OCI-LY3 (cell line): Measurements from ENCODE around the gene PIK3CD.

ENCODE experiments used
- CTCF ChIP-seq: fragments of 200-600, 300-600 bp; sonication (generic); IDR thresholded peaks from 2 replicates; pipeline ENCODE4 v1.5.1; 2014; ENCODE audit warnings: antibody characterized with exemption, low read length, low read depth
- EZH2phosphoT487 ChIP-seq: fragments of 200-600 bp; shearing (Covaris generic); IDR thresholded peaks from 2 replicates; pipeline ENCODE4 v1.6.1; 2018; ENCODE audit warnings: antibody characterized with exemption, mixed run types, low read depth

DNA sequence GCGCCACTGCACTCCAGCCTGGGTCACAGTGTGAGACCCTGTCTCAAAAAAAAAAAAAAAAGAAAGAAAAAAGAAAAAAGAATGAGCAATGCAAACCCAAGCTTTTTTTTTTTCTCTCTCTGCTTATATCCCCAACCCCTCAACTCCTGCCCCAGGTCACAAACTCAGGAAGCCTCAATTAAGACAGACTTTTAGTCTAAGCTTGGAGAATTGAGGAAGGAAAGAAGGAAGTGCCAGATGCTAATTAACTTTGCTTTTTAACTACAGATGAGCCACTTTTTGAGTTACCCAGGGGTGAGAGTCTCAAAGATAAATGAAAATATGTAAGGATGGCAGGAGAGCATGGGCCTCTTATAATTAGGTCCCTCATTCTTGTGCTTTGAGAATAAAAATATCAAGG, 33.3 kb downstream of the PIK3CD start:
- no peak for TF ChIP-seq CTCF
- no peak for TF ChIP-seq EZH2phosphoT487
